ENCODE measurements around the gene MEG3. TPM values are rescaled to one million over a fixed set of nuclear protein-coding genes. Genes with fewer than 3 reads are reported as not detected.
A peak's percentile ranks its signal among the peaks of the same experiment; 100 is the strongest.

MEG3 gene
- total and polyA plus RNA-seq, 2 of the 8 experiments (the other 6 are each of a cell fraction or from before 2014, with no cell fraction given): 0.17 to 1.1 TPM

GRCh38 chr14:100815478-100816285 is 10.2 kb upstream of the MEG3 start:
- Histone ChIP-seq H3K23me2 (ENCODE audit: low read depth, low read length) (no peaks in the 10 kb centered on the region), H3K56ac (replicated peaks; ENCODE audit: insufficient read length, low read depth, low read length) (no peak overlapping the region), H3K4me1 (replicated peaks in 1 of 4; ENCODE audit: control insufficient read depth in 3 of 4, insufficient read depth in 4 of 4, low read length in 3 of 4) (peaks cover 3 to 13% (median 5%) of the 10 kb centered on the region in 4 experiments; a peak in 5 of 7 replicates), H3K18ac (ENCODE audit: extremely low read depth, low read length) (no peak overlapping the region), H4K20me1 (replicated peaks in 1 of 2; ENCODE audit: control insufficient read depth in 1 of 2, insufficient read depth in 2 of 2, low read length in 2 of 2) (peaks cover 0 to 2% of the 10 kb centered on the region in 2 experiments), H2BK120ac (replicated peaks; ENCODE audit: low read depth, low read length) (no peak overlapping the region), H3K79me1 (ENCODE audit: low read depth, low read length) (no peaks in the 10 kb centered on the region), H3K4me2 (ENCODE audit: insufficient read depth in 1 of 2, low read depth in 2 of 2, low read length in 2 of 2) (no peak overlapping the region), H3K9me3 (ENCODE audit: insufficient read depth in 2 of 2, low read depth in 1 of 2, low read length in 1 of 2) (peaks cover 13 to 19% of the 10 kb centered on the region in 2 experiments), H2BK15ac (ENCODE audit: low read length) (no peak overlapping the region), H3K27ac (ENCODE audit: low read depth, low read length) (no peak overlapping the region), H3K4ac (replicated peaks; ENCODE audit: insufficient read length, low read depth, low read length) (no peak overlapping the region), H3K36me3 (ENCODE audit: control insufficient read depth in 2 of 4, insufficient read depth in 4 of 4, low read length in 3 of 4) (peaks cover 0 to 1% (median 0%) of the 10 kb centered on the region in 4 experiments; a peak in 1 of 8 replicates), H3K9ac (replicated peaks in 1 of 4; ENCODE audit: extremely low read depth in 1 of 4, low read depth in 3 of 4, low read length in 3 of 4) (no peak overlapping the region), H2BK20ac (ENCODE audit: low read length) (0 out of 2 replicates have a peak overlapping the region, but pooled peaks have one; percentile 2), H3K4me3 (ENCODE audit: extremely low read depth in 1 of 4, insufficient read depth in 2 of 4, low read depth in 3 of 4, low read length in 4 of 4) (no peak overlapping the region), H3K27me3 (replicated peaks in 1 of 4; ENCODE audit: control insufficient read depth in 3 of 4, extremely low read depth in 1 of 4, insufficient read depth in 3 of 4, low read length in 3 of 4) (no peaks in the 10 kb centered on the region), H2BK5ac (ENCODE audit: low read depth, low read length) (0 out of 2 replicates have a peak overlapping the region, but pooled peaks have one; percentile 40), H3K23ac (ENCODE audit: insufficient read length) (no peak overlapping the region), H3K14ac (ENCODE audit: insufficient read length) (no peak overlapping the region), H3K79me2 (ENCODE audit: control insufficient read depth in 1 of 2, insufficient read depth in 2 of 2, low read length in 2 of 2) (no peaks in the 10 kb centered on the region), H4K91ac (replicated peaks; ENCODE audit: insufficient read length, low read length) (no peak overlapping the region), H2BK12ac (ENCODE audit: low read depth, low read length) (no peak overlapping the region), H4K8ac (ENCODE audit: extremely low read depth, insufficient read depth, low read length) (no peak overlapping the region), H4K5ac (ENCODE audit: insufficient read length, low read depth, low read length) (no peak overlapping the region), H2AK5ac (ENCODE audit: low read depth, low read length) (no peak overlapping the region), H2AFZ (ENCODE audit: low read length) (0 out of 2 replicates have a peak overlapping the region, but pooled peaks have one; percentile 50)
- ChIA-PET CTCF (ENCODE audit: partially characterized antibody) (interaction anchor here (1.1 to 1.7 kb wide), 2 partner anchors 24 to 400 kb away, joined by 3 to 4 read pairs; no protein-coding TSS in a partner anchor), POLR2A (ENCODE audit: partially characterized antibody) (no interaction called here)
- FAIRE-seq (no peak), DNase-seq (ENCODE audit: low read depth in 1 of 2, low spot score in 2 of 2) (no peak)
- 89% methylated on average over 15 of the region's 15 CpGs; no CpG with 5 or more reads in 1 of the 2 experiments for WGBS, 2 experiments (ENCODE audit: extremely low coverage in 1 of 2, insufficient coverage in 1 of 2, insufficient read length in 1 of 2, insufficient replicate concordance in 2 of 2, low coverage in 1 of 2, low lambda C conversion rate in 2 of 2, missing lambda C conversion rate in 1 of 2)
- TF ChIP-seq PHF8 (conservative IDR thresholded peaks at IDR 0.05; ENCODE audit: low read depth, low read length): no peak
- no peak for TF ChIP-seq KDM4A (IDR thresholded peaks at IDR 0.05; ENCODE audit: low read depth, low read length, severe bottlenecking)
- TF ChIP-seq YY1 (IDR thresholded peaks at IDR 0.05; ENCODE audit: low read depth, low read length): no peak
- TF ChIP-seq BCL11A (IDR thresholded peaks at IDR 0.05; ENCODE audit: low read depth in 2 of 2, low read length in 2 of 2): no peak
- no peak for TF ChIP-seq POU5F1 (IDR thresholded peaks at IDR 0.05; ENCODE audit: low read depth, low read length)
- TF ChIP-seq HDAC2 (IDR thresholded peaks at IDR 0.05; ENCODE audit: borderline replicate concordance in 1 of 2, low read depth in 2 of 2, low read length in 2 of 2): no peak
- no peak for TF ChIP-seq ATF3 (IDR thresholded peaks at IDR 0.05; ENCODE audit: insufficient read depth, low read depth, low read length)
- TF ChIP-seq EZH2 (IDR thresholded peaks at IDR 0.05; ENCODE audit: low read depth, low read length, severe bottlenecking): no peak
- no peak for TF ChIP-seq RXRA (IDR thresholded peaks at IDR 0.05; ENCODE audit: insufficient read depth, low read depth, low read length)

Data from H1 (cell line).